Spleen (tissue), 11 donors: Measurements from ENCODE around the gene RGMA. TPM values are rescaled to one million over a fixed set of nuclear protein-coding genes. Genes with fewer than 3 reads are reported as not detected.

ENCODE experiments used
- DNase-seq: peaks from one replicate; pipeline ENCODE4 v3.0.0-alpha.2; 2020
- H3K27ac ChIP-seq, 8 donors: fragments of 200-600 bp; sonication (generic) in 7 of 8; 1 replicate in 4 of 8; 2 replicates in 4 of 8; pipeline versions ENCODE4 v1.5.0 to v1.8.0; 2016 to 2021; ENCODE audit warnings: inconsistent platforms in 4 of 8, mild to moderate bottlenecking in 4 of 8, moderate library complexity in 1 of 8
- H3K27me3 ChIP-seq, 7 donors: fragments of 200-600 bp; sonication (generic) in 6 of 7; replicated peaks in 1 of 7; 1 replicate in 4 of 7; 2 replicates in 3 of 7; pipeline versions ENCODE4 v1.5.0 to v1.8.0; 2016 to 2021; ENCODE audit warnings: inconsistent platforms in 3 of 7, mild to moderate bottlenecking in 1 of 7
- H3K36me3 ChIP-seq, 6 donors: fragments of 200-600 bp; sonication (generic) in 5 of 6; 1 replicate in 4 of 6; 2 replicates in 2 of 6; pipeline versions ENCODE4 v1.5.0 to v1.8.0; 2016 to 2021; ENCODE audit warnings: inconsistent platforms in 2 of 6
- H3K4me1 ChIP-seq, 6 donors: fragments of 200-600 bp; sonication (generic) in 5 of 6; 1 replicate in 3 of 6; 2 replicates in 3 of 6; pipeline versions ENCODE4 v1.5.0 to v1.8.0; 2016 to 2021; ENCODE audit warnings: inconsistent platforms in 3 of 6
- H3K4me3 ChIP-seq, 8 donors: fragments of 200-600 bp; sonication (generic) in 7 of 8; 1 replicate in 4 of 8; 2 replicates in 4 of 8; pipeline versions ENCODE4 v1.5.0 to v1.8.0; 2016 to 2021; ENCODE audit warnings: inconsistent platforms in 4 of 8, mild to moderate bottlenecking in 4 of 8, moderate library complexity in 2 of 8
- H3K9me3 ChIP-seq, 8 donors: fragments of 200-600 bp; sonication (generic) in 7 of 8; 1 replicate in 4 of 8; 2 replicates in 4 of 8; pipeline versions ENCODE4 v1.5.0 to v1.8.0; 2016 to 2021; ENCODE audit warnings: inconsistent platforms in 4 of 8
- POLR2A ChIP-seq, 3 donors: fragments of 450-650 bp; IDR thresholded peaks; one replicate each; pipeline ENCODE4 v1.5.1; 2017; ENCODE audit warnings: antibody characterized with exemption in 3 of 3, mild to moderate bottlenecking in 1 of 3
- POLR2AphosphoS5 ChIP-seq, 3 donors: sonication (generic); formaldehyde crosslinking; IDR thresholded peaks; one replicate each; pipeline ENCODE4 v1.5.1; 2017; ENCODE audit warnings: antibody characterized with exemption in 3 of 3
- WGBS, 5 donors: extraction: QIAGEN DNeasy Blood & Tissue Kit in 3 of 5; methylation state at CpG; one replicate each; pipeline versions ENCODE4 v1.1.5 to v1.1.7; 2013 to 2018; 5-methylcytosine and 5-hydroxymethylcytosine counted together
- intact Hi-C: fragments of 100-400 bp; cut with DNase I; formaldehyde crosslinking; loops from one replicate; pipeline ENCODE4 v1.15.0; 2023; ENCODE audit warnings: low total_unique reads
- polyA plus RNA-seq, 3 donors: library from polyadenylated mRNA; stranded (reverse); fragments of 200-250 nt; gene quantifications; one replicate each; pipeline ENCODE4 v1.2.1, GENCODE V29; 2013
- total RNA-seq, 7 donors: library from RNA; depleted of rRNA in 3 of 7; stranded (reverse); fragments of >200 nt in 3 of 7; fragmentation: NEBNext Ultra II Directional in 4 of 7; extraction: Animal tissue kit (Norgen Biotek cat#: 25700) in 4 of 7; gene quantifications; one replicate each; pipeline versions ENCODE4 v1.1.0 to v1.2.1, GENCODE V29; 2016 to 2021
- TF ChIP-seq, protein P1 (sequence below), 11 experiments: fragments of 200-600 bp in 7 of 11; fragments of 450-650 bp in 4 of 11; sonication (generic) in 4 of 11; IDR thresholded peaks in 8 of 11; conservative IDR thresholded peaks in 3 of 11; 1 replicate in 7 of 11; 2 replicates in 4 of 11; pipeline versions ENCODE4 v1.4.0 to v1.8.0; 2016 to 2021; ENCODE audit warnings: antibody characterized with exemption in 11 of 11, inconsistent platforms in 4 of 11, mild to moderate bottlenecking in 1 of 11
- donor health status: healthy with polysubstance abuse.
- donor health status: DM: no; HTN: no; CAD: no; lungs with moderate emphysema.
- donor health status: DM: no; HTN: no; CAD: no.
- donor health status: Bipolar disorder and iron deficiency.
- donor health status: healthy.
- donor health status: DM: no; HTN: no; CAD: no.
- donor health status: DM: yes; HTN: yes; CAD: no.

The RGMA gene
- total and polyA plus RNA-seq, 10 donors, result 0.37 to 3.1 (median 1.2) TPM

DNA sequence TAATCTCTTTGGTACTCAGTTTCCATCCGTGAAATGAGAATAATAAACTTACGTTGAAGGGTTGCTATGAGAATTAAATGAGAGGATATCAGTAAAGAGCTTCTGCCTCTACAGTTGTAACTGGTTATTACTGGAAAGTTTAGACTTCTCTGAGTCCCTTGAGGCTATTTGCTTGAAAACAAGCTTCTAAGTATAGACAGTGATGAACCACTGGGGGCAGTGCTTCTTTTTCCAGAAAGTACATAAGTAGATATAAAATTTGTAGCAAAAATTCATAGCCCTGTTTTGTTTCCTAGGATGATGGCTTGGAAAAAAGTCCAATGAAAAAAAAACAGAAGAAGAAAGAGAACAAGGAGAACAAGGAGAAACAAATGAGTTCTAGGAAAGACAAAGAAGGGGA, 87.1 kb downstream of the RGMA start:
- DNase-seq, result no peak
- no peaks in the 10 kb centered on the region for H3K9me3 ChIP-seq
- TF ChIP-seq, protein P1, sequence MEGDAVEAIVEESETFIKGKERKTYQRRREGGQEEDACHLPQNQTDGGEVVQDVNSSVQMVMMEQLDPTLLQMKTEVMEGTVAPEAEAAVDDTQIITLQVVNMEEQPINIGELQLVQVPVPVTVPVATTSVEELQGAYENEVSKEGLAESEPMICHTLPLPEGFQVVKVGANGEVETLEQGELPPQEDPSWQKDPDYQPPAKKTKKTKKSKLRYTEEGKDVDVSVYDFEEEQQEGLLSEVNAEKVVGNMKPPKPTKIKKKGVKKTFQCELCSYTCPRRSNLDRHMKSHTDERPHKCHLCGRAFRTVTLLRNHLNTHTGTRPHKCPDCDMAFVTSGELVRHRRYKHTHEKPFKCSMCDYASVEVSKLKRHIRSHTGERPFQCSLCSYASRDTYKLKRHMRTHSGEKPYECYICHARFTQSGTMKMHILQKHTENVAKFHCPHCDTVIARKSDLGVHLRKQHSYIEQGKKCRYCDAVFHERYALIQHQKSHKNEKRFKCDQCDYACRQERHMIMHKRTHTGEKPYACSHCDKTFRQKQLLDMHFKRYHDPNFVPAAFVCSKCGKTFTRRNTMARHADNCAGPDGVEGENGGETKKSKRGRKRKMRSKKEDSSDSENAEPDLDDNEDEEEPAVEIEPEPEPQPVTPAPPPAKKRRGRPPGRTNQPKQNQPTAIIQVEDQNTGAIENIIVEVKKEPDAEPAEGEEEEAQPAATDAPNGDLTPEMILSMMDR (IDR thresholded peaks at IDR 0.05 in 8 of 11, conservative IDR thresholded peaks at IDR 0.05 in 3 of 11), result no peak
- no peak for TF ChIP-seq POLR2A (IDR thresholded peaks at IDR 0.05)
- TF ChIP-seq POLR2AphosphoS5 (IDR thresholded peaks at IDR 0.05), result no peak
- H3K4me1 ChIP-seq, result no peaks in the 10 kb centered on the region
- H3K27me3 ChIP-seq, result no peaks in the 10 kb centered on the region
- intact Hi-C loops, result no loop called here
- peaks cover 6 to 100% (median 100%) of the 10 kb centered on the region in 6 donors for H3K36me3 ChIP-seq
- no peak overlapping the region for H3K4me3 ChIP-seq
- H3K27ac ChIP-seq, result no peak overlapping the region
- WGBS, 5 donors, result 89 to 99% (median 94%) methylated on average over 2 of the region's 2 CpGs

DNA sequence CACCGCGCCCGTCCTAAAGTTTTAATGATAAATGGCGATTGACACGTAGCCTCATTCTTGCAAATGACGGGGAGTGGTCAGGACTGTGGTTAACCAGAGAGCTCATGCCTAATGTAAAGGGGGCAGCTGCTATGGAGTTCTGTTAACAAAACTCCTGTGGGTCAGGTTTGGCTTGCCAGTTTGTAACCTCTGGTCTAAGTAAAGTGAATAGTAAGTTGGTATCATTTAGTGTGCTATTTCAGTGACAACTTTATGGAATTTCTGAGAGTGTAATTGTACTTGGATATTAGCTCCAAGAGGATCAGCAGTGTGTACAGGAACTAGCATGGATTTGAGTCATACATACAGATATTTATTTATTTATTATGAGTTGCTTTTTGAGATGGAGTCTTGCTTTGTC, 87.9 kb downstream of the RGMA start:
- intact Hi-C loops, result no loop called here
- DNase-seq, result no peak
- TF ChIP-seq POLR2A (IDR thresholded peaks at IDR 0.05) (no peak), POLR2AphosphoS5 (IDR thresholded peaks at IDR 0.05) (no peak)
- TF ChIP-seq, protein P1 (IDR thresholded peaks at IDR 0.05 in 8 of 11, conservative IDR thresholded peaks at IDR 0.05 in 3 of 11), result no peak
- no peaks in the 10 kb centered on the region for H3K9me3 ChIP-seq
- WGBS, 5 donors, result 87 to 98% (median 90%) methylated on average over 6 of the region's 6 CpGs
- H3K27me3 ChIP-seq, result no peaks in the 10 kb centered on the region
- H3K36me3 ChIP-seq, result peaks cover 6 to 100% (median 100%) of the 10 kb centered on the region in 6 donors
- no peak overlapping the region for H3K4me3 ChIP-seq
- H3K4me1 ChIP-seq, result no peaks in the 10 kb centered on the region
- H3K27ac ChIP-seq, result no peak overlapping the region

DNA sequence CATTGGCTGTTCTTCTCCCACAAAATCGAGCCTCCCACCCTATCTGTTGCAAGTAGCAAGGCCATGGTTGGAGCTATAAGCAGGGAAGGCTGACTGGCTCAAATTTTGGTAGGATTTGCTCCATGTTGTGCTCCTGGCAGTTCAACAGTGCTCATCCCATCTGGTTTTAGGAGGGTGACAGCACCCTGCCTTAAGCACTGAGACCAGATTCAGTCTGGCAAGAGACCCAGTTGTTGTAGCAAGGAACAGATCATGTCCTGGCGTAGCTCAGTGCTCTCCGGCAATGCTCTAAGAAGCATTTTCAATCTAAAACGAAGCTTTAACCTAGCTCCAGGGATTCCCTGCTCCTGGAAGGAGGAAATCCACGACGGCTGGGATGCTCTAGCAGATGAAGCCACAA, 91.2 kb downstream of the RGMA start:
- no peak overlapping the region for H3K27ac ChIP-seq
- intact Hi-C loops, result loop anchor here (10.0 kb wide), 1 partner anchor 53 kb away; no protein-coding TSS in a partner anchor
- WGBS, 5 donors, result 93 to 96% (median 96%) methylated on average over 5 to 6 of the region's 6 CpGs

DNA sequence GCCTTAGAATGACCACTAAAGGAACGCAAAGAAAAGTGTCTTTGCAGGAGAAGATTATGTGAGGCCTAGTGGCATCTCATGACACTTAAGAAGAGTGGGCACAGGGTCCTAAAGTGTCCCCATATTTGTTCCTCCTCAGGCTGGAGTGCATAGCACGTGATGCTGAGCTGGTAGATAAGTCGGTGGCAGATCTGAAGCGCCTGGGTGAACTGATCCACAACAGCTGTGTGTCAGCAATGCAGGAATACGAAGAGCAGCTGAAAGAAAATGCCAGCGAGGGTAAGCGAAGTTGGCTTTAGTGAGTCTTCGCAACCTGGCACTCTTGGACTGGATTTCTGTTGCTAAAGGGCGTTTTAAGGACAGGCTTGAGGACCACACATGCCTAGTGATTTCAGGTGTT, 96.3 kb downstream of the RGMA start:
- Histone ChIP-seq H3K4me3 (no peak overlapping the region), H3K4me1 (peaks cover 0 to 16% (median 0%) of the 10 kb centered on the region in 6 donors), H3K27me3 (no peaks in the 10 kb centered on the region), H3K9me3 (no peaks in the 10 kb centered on the region), H3K36me3 (peaks cover 4 to 100% (median 92%) of the 10 kb centered on the region in 6 donors), H3K27ac (no peak overlapping the region)
- no peak for TF ChIP-seq POLR2A (IDR thresholded peaks at IDR 0.05)
- TF ChIP-seq, protein P1 (IDR thresholded peaks at IDR 0.05 in 8 of 11, conservative IDR thresholded peaks at IDR 0.05 in 3 of 11), result no peak
- TF ChIP-seq POLR2AphosphoS5 (IDR thresholded peaks at IDR 0.05), result no peak
- DNase-seq, result no peak
- WGBS, 5 donors, result 85 to 97% (median 94%) methylated on average over 9 of the region's 9 CpGs
- intact Hi-C loops, result loop anchor here (10.0 kb wide), 1 partner anchor 48 kb away; no protein-coding TSS in a partner anchor

More for the DNA sequence above, 91.2 kb downstream of the RGMA start:
- H3K27me3 ChIP-seq, result no peaks in the 10 kb centered on the region
- no peak overlapping the region for H3K4me3 ChIP-seq
- no peaks in the 10 kb centered on the region for H3K9me3 ChIP-seq
- TF ChIP-seq POLR2A (IDR thresholded peaks at IDR 0.05) (no peak), POLR2AphosphoS5 (IDR thresholded peaks at IDR 0.05) (no peak)
- TF ChIP-seq, protein P1 (IDR thresholded peaks at IDR 0.05 in 8 of 11, conservative IDR thresholded peaks at IDR 0.05 in 3 of 11), result no peak
- H3K4me1 ChIP-seq, result peaks cover 0 to 3% (median 0%) of the 10 kb centered on the region in 6 donors
- no peak for DNase-seq
- peaks cover 6 to 100% (median 98%) of the 10 kb centered on the region in 6 donors for H3K36me3 ChIP-seq
